GM13977 (cell line): Measurements from ENCODE around the gene CDH6.
A peak's percentile ranks its signal among the peaks of the same experiment; 100 is the strongest.
"Not testable (repeated sequence)": the region's sequence is repeated elsewhere in the genome, so short reads cannot be mapped to it uniquely, and the experiment has no call there.

Experiments
- DNase-seq: peaks from one replicate; pipeline ENCODE4 v3.0.0; 2012; ENCODE audit warnings: low spot score
- in situ Hi-C: fragments of 300-500 bp; cut with MboI; formaldehyde crosslinking; loops from one replicate; pipeline ENCODE4 v1.12.0; 2022; ENCODE audit warnings: low sequenced_read_pairs, low pct_unique_long_range_greater_than_20kb, mixed read lengths, inconsistent platforms; ENCODE audit not compliant: unreplicated experiment
- TF ChIP-seq, protein P1 (sequence below): IDR thresholded peaks from 2 replicates; pipeline ENCODE4 v1.5.1; 2012; ENCODE audit warnings: mild to moderate bottlenecking, control low read depth; ENCODE audit not compliant: insufficient read depth; ENCODE audit errors: extremely low read depth, missing control alignments

Gene CDH6

GRCh38 chr5:31357038-31357437 lies 163.6 kb downstream of the CDH6 start:
- TF ChIP-seq, protein P1, sequence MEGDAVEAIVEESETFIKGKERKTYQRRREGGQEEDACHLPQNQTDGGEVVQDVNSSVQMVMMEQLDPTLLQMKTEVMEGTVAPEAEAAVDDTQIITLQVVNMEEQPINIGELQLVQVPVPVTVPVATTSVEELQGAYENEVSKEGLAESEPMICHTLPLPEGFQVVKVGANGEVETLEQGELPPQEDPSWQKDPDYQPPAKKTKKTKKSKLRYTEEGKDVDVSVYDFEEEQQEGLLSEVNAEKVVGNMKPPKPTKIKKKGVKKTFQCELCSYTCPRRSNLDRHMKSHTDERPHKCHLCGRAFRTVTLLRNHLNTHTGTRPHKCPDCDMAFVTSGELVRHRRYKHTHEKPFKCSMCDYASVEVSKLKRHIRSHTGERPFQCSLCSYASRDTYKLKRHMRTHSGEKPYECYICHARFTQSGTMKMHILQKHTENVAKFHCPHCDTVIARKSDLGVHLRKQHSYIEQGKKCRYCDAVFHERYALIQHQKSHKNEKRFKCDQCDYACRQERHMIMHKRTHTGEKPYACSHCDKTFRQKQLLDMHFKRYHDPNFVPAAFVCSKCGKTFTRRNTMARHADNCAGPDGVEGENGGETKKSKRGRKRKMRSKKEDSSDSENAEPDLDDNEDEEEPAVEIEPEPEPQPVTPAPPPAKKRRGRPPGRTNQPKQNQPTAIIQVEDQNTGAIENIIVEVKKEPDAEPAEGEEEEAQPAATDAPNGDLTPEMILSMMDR, result no peak
- in situ Hi-C loops, result no loop called here
- DNase-seq, result no peak

DNA sequence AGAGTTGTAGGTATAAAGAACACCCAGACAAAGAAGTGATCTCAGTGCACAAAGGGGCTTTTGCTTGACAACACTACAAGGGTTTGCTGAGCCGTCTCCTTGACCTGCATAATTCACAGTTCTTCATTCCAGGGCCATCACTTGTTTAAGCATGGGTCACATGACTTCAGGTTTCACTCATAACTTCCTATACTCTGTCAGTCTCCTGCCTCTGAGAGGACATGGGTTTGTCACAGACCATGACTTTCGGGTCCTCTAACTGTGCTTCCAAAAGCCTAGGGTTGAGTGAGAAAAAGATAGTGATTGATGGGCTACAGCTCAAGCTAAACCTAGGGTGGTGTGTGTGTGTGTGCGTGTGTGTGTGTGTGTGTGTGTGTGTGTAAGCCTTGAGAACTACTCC lies 166.4 kb downstream of the CDH6 start:
- TF ChIP-seq, protein P1, result no peak
- in situ Hi-C loops, result no loop called here
- DNase-seq, result peak; percentile 19

GRCh38 chr5:31361234-31361633 lies 167.7 kb downstream of the CDH6 start:
- in situ Hi-C loops, result no loop called here
- DNase-seq, result no peak
- TF ChIP-seq, protein P1, result no peak

DNA sequence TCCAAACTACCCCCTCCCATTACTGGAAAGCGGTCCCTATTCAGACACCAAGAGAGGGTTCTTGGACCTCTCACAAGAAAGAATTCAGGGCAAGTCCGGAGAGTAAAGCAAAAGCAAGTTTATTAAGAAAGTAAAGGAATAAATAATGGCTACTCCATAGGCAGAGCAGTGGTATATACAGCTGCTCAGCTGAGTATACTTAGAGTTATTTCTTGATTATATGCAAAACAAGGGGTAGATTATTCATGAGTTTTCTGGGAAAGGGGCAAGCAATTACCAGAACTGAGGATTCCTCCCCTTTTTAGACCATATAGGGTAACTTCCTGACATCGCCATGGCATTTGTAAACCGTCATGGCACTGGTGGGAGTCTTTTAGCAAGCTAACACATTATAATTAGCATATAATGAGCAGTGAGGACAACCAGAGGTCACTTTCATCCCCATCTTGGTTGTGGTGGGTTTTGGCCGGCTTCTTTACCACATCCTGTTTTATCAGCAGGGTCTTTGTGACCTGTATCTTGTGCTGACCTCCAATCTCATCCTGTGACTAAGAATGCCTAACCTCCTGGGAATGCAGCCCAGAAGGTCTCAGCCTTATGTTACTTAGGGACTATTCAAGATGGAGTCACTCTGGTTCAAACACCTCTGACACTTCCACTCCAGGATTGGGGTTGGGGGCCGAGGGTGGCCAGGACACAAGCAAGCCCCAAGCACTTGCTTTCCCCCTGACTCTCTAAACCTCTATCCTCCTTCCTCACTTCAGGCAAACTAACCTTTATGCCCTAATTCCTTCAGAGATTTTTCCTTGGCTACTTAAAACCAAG lies 168.4 kb downstream of the CDH6 start:
- in situ Hi-C loops, DNase-seq: not testable (repeated sequence)

DNA sequence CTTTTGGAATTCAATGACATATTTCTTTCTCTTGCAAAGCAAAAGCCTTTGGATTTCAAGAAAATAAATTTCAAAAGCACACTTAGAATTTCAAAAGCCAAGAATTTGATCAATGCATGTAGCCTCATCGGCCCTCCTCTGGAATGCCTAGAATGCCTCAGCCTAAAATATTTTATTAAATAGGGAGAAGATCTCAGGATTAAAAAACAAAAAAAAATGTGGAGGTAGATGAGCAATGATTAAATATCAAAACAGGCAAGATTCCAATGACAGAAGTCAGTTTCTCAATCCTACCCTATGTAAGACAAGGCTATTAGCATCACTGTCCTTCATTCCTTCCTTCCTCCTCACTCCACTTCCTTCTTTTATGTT lies 169.0 kb downstream of the CDH6 start:
- DNase-seq, result no peak
- in situ Hi-C loops, result no loop called here
- TF ChIP-seq, protein P1, result no peak

DNA sequence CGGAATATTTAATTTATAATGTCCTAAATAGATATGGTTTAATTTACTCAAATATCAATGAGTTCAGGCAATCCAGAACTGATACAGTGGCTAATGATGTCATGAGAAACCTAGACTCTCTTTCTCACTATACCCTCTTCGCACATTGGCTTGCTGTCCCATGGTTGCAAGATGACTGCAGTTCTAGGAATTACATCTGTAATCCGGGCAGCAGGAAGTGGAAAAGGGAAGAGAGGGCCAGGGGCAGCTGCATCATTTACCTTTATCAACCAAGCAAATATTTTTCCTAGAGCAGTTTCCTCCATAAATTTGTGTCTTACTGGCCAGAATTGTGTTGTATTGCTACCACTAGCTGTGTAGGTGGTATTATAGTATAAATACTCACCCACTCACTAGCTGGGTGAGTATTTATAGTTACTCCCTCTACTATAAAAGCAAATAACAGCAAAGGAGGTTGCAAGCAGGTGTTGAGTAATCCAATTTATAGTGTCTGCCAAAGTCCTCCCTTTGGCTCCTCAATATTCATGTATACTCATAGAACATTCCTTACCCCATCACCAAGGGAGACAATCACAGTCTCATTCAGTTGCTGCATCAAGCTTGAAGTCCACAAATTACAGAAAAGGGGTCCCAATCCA lies 169.6 kb downstream of the CDH6 start:
- in situ Hi-C loops, result no loop called here
- TF ChIP-seq, protein P1, result no peak
- no peak for DNase-seq
